GM19397 (cell line): ENCODE data around the gene LGMN.
"Not testable (repeated sequence)": the region's sequence is repeated elsewhere in the genome, so short reads cannot be mapped to it uniquely, and the experiment has no call there.

Experiments used
- ATAC-seq: cut with Tn5 transposase; IDR thresholded peaks from one replicate; pipeline ENCODE4 v1.9.1; 2021; ENCODE audit warnings: mild to moderate bottlenecking, moderate library complexity; ENCODE audit not compliant: unreplicated experiment

Gene LGMN

DNA sequence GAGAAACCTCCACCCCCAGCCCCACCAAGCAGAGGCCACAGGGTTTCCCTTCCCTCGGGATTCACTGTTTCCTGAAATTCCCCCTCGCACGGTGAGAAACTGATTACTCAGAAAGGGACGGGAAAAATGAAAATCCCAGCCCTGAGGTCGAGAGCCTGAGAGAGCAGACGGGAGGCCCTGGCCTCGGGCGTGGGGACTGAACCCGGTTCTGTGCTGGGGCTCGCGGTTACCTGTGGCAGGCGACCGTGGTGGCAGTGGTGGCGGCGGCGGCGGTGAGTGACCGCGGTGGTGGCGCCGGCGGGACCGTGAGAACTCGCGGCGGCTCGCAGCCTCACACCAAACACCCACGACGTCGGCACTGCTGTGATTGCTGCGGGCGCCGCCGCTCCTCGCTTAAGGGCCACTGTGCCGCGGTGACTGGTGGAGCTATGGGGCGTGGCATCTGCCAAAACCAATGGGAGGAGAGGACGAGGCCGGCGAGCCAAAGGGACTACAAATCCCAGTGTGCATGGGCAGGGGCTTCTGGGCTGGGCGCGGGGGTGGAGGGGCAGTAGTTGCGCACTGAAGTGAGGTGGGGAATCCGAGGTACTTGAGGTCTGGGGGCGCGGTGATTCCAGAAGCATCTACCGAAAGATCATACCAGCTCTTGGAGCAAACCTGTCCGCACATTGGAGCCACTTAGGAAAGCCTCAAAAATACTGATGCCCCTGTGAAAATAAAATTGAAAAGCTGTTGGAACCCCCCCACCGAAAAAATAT lies at the start of gene LGMN:
Gene LGMN, minus strand, starts transcription at position 369 of the 758 bp plus-strand sequence. CDS start 15,841 bp downstream, outside the sequence.
- peak; percentile 85 for ATAC-seq

GRCh38 chr14:92794961-92795360 lies 46.5 kb upstream of the LGMN start:
- no peak for ATAC-seq

- no peak for ATAC-seq
Observed at GRCh38 chr14:92794547-92794941, 46.1 kb upstream of the LGMN start.

GRCh38 chr14:92793709-92794546 lies 45.5 kb upstream of the LGMN start, which contains the start of gene GOLGA5:
Gene GOLGA5 (plus strand): TSS chr14:92794305. CDS start chr14:92797438, 3,133 bp downstream.
- peak; percentile 98 for ATAC-seq

GRCh38 chr14:92792885-92793284 lies 44.5 kb upstream of the LGMN start:
- ATAC-seq: no peak

GRCh38 chr14:92789457-92790089 lies 41.1 kb upstream of the LGMN start:
- ATAC-seq: no peak

GRCh38 chr14:92787554-92787953 lies 39.1 kb upstream of the LGMN start:
- no peak for ATAC-seq

DNA sequence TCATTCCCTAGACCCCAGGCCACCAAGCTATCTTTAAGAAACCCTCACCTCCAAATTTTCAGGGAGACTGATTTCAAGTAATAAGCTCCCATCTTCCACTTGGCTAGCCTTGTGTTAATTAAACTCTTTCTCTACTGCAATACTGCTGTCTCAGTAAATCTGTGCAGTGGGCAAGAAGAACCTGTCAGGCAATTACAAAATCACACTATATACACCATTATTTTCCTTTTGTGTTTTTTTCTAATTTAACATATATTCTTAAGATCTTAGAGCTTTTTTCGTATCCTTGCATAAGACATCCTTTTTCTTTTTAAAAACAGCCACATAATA lies 38.0 kb upstream of the LGMN start:
- ATAC-seq: no peak

GRCh38 chr14:92785667-92786426 lies 37.4 kb upstream of the LGMN start:
- ATAC-seq: no peak

DNA sequence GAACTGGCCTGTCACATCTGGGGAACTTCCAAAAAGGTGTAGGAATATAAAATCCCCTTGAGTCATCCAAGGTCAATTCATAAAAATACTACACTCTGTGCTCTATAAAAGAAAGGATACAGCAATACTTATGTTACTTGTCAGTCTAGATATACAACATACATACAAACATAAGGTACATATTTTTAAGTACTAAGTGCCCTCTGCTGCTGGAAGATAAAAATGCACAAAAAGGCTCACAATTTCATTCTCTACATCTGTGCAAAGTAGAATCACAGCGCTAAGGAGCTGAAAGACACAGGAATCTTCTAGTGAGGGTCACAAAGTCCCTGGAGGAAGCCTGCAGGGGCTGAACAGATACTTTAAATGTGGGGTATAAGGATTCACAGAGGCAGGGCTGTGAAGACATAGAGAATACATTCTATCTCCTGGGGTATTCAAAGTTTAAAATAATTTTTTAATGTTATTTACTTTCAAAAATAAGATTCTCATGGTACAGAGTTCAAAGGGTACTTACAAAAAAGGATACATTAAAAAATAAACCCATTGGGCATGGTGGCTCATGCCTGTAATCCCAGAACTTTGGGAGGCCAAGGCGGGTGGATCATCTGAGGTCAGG lies 35.5 kb upstream of the LGMN start:
- no peak for ATAC-seq

DNA sequence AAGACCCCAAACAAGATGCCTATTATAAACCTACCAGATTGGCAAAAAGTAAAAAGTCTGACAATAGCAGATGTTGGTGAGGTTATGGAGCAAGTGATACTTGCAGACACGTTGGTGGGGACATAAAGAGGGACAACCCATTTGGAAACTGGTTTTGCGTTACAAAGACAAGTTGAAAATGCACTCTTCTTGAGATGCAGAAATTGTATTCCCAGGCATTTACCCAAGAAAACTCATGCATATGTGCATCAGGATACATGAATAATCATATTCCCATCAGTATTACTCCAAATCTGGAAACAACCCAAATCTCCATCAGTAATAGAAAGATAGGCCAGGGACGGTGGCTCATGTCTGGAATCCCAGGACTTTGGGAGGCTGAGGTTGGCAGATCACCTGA lies 32.9 kb upstream of the LGMN start:
- ATAC-seq: no peak

GRCh38 chr14:92780444-92781232 lies 32.2 kb upstream of the LGMN start:
- no peak for ATAC-seq

DNA sequence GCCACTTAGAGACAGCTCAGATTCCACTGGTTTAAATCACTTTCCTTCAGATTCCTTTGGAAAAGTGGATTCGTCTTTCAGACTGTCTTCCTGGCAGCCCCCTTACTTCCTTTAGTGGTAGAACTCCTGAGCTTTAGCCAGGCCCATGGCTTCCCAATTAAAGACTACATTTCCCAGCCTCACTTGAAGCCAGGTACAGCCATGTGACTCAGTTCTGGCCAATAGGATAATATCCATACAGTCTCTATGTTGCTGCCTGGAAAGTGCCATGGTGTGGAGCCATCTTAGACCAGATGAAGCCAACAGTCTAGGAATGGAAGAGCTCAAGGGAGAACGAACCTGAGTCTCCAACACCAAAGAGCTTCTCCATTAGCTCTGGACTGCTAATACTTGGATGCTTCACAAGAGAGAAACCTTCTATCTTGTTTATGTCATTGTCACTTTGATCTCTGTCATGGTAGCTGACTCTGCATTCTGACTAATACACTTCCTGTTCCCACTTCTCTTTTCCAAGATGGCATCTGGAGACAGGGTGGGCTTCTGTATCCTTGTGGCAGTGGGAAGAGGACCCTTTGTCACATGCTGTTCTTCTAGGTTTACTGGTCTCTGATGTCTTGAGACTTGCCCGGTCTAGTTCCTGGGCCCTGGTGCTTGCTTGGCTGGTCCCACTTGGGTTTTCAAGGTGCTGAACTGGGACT lies 30.6 kb upstream of the LGMN start:
- ATAC-seq: not testable (repeated sequence)

DNA sequence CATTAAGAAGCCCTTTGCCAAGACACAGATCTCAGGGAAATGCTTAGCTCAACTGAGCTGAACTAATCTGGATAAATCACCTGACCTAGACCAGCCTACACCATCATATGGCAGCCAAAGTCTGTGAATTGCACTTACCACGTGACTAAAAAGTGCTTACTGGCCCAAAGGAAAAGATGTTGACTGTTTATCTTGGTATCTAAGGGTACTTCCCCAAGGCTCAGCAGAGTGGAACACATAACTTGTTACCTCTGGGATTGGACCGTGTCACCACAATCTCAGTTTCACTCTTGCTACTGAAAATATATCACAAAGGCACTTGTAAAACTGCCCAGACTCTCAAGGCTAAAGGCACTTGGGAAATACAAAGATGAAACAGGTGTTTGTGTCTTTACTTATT lies 26.9 kb upstream of the LGMN start:
- peak; percentile 91 for ATAC-seq

- no peak for ATAC-seq
Observed at GRCh38 chr14:92774572-92774971, 26.1 kb upstream of the LGMN start.

DNA sequence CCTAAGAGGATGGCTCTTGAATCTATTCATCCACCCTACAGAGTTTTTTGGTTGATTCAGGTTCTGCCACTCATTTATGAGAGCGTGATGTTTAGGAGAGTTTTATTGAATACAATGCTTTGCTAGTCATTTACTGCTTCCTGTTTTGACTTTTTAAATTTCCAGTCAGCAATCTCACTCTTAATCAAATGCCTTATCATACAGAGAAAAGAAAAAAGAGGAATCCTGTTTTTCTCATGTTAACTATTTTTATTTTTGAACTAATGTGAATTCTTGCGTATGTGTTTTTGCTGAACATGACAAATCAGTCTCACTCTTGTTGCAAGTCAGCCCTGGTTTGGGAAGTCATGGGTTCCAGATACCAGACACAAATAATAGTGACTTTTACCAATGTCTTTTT lies 22.1 kb upstream of the LGMN start:
- ATAC-seq: no peak

DNA sequence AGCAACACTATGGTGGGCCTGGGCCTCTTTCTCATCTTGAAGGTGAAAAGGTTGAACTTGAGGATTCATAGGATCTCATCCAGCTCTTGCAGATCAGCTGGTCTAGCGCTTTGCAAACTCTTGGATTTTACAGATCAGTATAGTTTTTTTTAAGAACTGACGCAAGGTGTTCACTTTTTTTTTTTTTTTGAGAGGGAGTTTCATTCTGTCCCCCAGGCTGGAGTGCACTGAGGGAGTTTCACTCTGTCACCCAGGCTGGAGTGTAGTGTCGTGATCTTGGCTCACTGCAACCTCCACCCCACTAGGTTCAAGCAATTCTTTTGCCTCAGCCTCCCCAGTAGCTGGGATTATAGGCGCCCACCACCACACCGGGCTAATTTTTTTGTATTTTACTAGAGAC lies 20.4 kb upstream of the LGMN start:
- ATAC-seq: no peak

- peak; percentile 88 for ATAC-seq
Observed at GRCh38 chr14:92768236-92768635, 19.8 kb upstream of the LGMN start.
